ENCODE measurements around the gene CYP1A2. TPM values are rescaled to one million over a fixed set of nuclear protein-coding genes. Genes with fewer than 3 reads are reported as not detected.

CYP1A2 gene
- polyA plus RNA-seq, 1 of the 3 experiments (the other 2 are of a cell fraction): not detected

DNA sequence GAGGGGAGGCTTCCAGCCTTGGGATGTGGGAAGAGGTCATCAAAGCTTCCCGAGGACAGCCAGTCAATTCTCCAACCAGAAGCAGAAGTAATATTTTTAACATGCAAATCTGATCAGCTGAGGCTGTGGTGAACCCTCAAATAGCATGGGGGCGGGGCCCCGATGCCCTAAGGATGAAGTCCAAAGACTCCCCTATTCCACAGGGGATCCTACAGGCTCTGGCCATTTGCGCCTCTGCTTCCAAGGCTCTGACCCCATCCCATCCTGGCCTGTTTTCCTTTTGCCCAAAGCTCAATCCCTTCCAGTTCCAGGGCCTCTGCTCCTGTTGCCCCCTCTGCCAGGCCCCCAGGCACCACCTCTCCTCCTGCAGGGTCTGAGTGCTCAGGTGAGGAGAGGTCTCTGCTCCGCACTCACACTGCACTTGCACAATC lies 26.5 kb downstream of the CYP1A2 start (continued):
- no peak for TF ChIP-seq USF2 (IDR thresholded peaks at IDR 0.05; ENCODE audit: borderline replicate concordance, low read depth, low read length)
- TF ChIP-seq REST (IDR thresholded peaks at IDR 0.05; ENCODE audit: low read depth, low read length): no peak

- Histone ChIP-seq H3K9me3 (no peaks in the 10 kb centered on the region), H3K27ac (ENCODE audit: low read depth in 2 of 2, low read length in 1 of 2) (no peak overlapping the region), H3F3A (replicated peaks; ENCODE audit: insufficient read depth) (peaks cover 5% of the 10 kb centered on the region), H3K79me2 (ENCODE audit: insufficient read depth) (no peaks in the 10 kb centered on the region), H3K27me3 (ENCODE audit: insufficient read depth) (no peaks in the 10 kb centered on the region), H3K4me3 (ENCODE audit: low read depth in 2 of 2, low read length in 1 of 2) (no peak overlapping the region), H4K20me1 (ENCODE audit: insufficient read depth) (no peaks in the 10 kb centered on the region), H3K4me2 (no peak overlapping the region), H3K9me2 (no peaks in the 10 kb centered on the region), H3K4me1 (ENCODE audit: control insufficient read depth in 1 of 2, insufficient read depth in 2 of 2, low read depth in 1 of 2, low read length in 1 of 2) (peaks cover 0 to 15% of the 10 kb centered on the region in 2 experiments; a peak in 2 of 4 replicates), H3K36me3 (replicated peaks in 1 of 2; ENCODE audit: control insufficient read depth in 1 of 2, insufficient read depth in 2 of 2, low read length in 1 of 2) (no peaks in the 10 kb centered on the region), H3K9ac (no peak overlapping the region), H2AFZ (ENCODE audit: low read depth) (no peak overlapping the region)
- ChIA-PET CTCF (interaction anchor here (1.0 to 24.3 kb wide), 4 partner anchors 17 to 175 kb away, joined by 4 to 1109 read pairs (median 26); partner anchors contain the start of gene CLK3), POLR2A (no interaction called here)
- TF ChIP-seq, protein P1, sequence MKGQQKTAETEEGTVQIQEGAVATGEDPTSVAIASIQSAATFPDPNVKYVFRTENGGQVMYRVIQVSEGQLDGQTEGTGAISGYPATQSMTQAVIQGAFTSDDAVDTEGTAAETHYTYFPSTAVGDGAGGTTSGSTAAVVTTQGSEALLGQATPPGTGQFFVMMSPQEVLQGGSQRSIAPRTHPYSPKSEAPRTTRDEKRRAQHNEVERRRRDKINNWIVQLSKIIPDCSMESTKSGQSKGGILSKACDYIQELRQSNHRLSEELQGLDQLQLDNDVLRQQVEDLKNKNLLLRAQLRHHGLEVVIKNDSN (IDR thresholded peaks at IDR 0.05; ENCODE audit: borderline replicate concordance, low read depth): no peak
- no peak for TF ChIP-seq CHD2 (IDR thresholded peaks at IDR 0.05; ENCODE audit: low read length, partially characterized antibody)
- no peak for TF ChIP-seq RFX5 (IDR thresholded peaks at IDR 0.05; ENCODE audit: low read length)
- TF ChIP-seq TAF1 (IDR thresholded peaks at IDR 0.05; ENCODE audit: borderline replicate concordance, low read depth, low read length): no peak
- DNase-seq: no peak
- 98% methylated on average over 4 of the region's 4 CpGs for WGBS (ENCODE audit: low lambda C conversion rate)
Measured at GRCh38 chr15:74775894-74776293, 27.2 kb downstream of the CYP1A2 start.

Measured in SK-N-SH (cell line).